DND-41 (cell line): ENCODE measurements around the gene DENND1A.

ENCODE experiments used
- EZH2 ChIP-seq: IDR thresholded peaks from 3 replicates; pipeline ENCODE4 v1.6.1; 2012; ENCODE audit warnings: borderline replicate concordance, low read depth, mild to moderate bottlenecking, moderate library complexity, low read length, inconsistent platforms; ENCODE audit not compliant: severe bottlenecking
- TF ChIP-seq, protein P1 (sequence below): IDR thresholded peaks from 2 replicates; pipeline ENCODE4 v1.5.1; 2012; ENCODE audit warnings: borderline replicate concordance, low read length, moderate library complexity, mild to moderate bottlenecking; ENCODE audit not compliant: poor library complexity, severe bottlenecking; ENCODE audit errors: extremely low read depth

DNA sequence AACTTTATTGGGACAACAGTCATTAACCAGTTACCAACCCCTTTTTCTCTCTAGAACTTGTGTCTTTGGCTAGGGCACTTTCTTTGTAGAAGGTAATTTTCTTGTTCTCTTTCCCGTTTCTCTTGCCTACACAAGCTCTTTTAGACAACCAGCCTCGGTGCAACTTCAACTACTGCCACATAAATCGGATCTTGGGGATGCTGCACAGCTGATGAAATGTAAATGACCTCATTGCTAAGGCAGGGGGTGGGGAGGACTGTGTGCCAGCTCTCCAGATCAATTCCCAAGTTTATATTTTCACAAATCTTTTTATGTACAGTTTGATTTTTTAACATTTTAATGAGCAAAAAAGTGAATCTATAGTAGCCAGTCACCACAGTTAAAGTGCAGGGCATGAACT lies 157.6 kb downstream of the DENND1A start:
- TF ChIP-seq, protein P1, sequence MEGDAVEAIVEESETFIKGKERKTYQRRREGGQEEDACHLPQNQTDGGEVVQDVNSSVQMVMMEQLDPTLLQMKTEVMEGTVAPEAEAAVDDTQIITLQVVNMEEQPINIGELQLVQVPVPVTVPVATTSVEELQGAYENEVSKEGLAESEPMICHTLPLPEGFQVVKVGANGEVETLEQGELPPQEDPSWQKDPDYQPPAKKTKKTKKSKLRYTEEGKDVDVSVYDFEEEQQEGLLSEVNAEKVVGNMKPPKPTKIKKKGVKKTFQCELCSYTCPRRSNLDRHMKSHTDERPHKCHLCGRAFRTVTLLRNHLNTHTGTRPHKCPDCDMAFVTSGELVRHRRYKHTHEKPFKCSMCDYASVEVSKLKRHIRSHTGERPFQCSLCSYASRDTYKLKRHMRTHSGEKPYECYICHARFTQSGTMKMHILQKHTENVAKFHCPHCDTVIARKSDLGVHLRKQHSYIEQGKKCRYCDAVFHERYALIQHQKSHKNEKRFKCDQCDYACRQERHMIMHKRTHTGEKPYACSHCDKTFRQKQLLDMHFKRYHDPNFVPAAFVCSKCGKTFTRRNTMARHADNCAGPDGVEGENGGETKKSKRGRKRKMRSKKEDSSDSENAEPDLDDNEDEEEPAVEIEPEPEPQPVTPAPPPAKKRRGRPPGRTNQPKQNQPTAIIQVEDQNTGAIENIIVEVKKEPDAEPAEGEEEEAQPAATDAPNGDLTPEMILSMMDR = no peak
- no peak for TF ChIP-seq EZH2
